ENCODE results near the gene KAT6B.
A peak's percentile ranks its signal among the peaks of the same experiment; 100 is the strongest.

The KAT6B gene

GRCh38 chr10:74957285-74957961 lies 131.0 kb downstream of the KAT6B start:
- DNase-seq: no peak

GRCh38 chr10:74958316-74958715 lies 131.9 kb downstream of the KAT6B start:
- DNase-seq: no peak

- DNase-seq: no peak
Measured at GRCh38 chr10:74960670-74961069, 134.3 kb downstream of the KAT6B start.

GRCh38 chr10:74962517-74962916 lies 136.1 kb downstream of the KAT6B start:
- no peak for DNase-seq

GRCh38 chr10:74963549-74963948 lies 137.1 kb downstream of the KAT6B start:
- DNase-seq: no peak

- DNase-seq: peak; percentile 25 to 82 (median 51)
Measured at GRCh38 chr10:74967911-74968666, 141.7 kb downstream of the KAT6B start.

GRCh38 chr10:74968667-74969061 lies 142.3 kb downstream of the KAT6B start:
- DNase-seq: peak in 2 of 3 experiments; percentile 24 to 82

- peak in 1 of 3 experiments; percentile 52 for DNase-seq
Measured at GRCh38 chr10:74969093-74969492, 142.7 kb downstream of the KAT6B start.

GRCh38 chr10:74969530-74969929 lies 143.1 kb downstream of the KAT6B start:
- no peak for DNase-seq

- no peak for DNase-seq
Measured at GRCh38 chr10:74973741-74974392, 147.5 kb downstream of the KAT6B start.

- DNase-seq: no peak
Measured at GRCh38 chr10:74975758-74976157, 149.4 kb downstream of the KAT6B start.

GRCh38 chr10:74976565-74976964 lies 150.2 kb downstream of the KAT6B start:
- DNase-seq: no peak

GRCh38 chr10:74977072-74977471 lies 150.7 kb downstream of the KAT6B start:
- no peak for DNase-seq

- DNase-seq: no peak
Measured at GRCh38 chr10:74977913-74978847, 151.8 kb downstream of the KAT6B start.

- no peak for DNase-seq
Measured at GRCh38 chr10:74981831-74982633, 155.6 kb downstream of the KAT6B start.

- DNase-seq: no peak
Measured at GRCh38 chr10:74982634-74982982, 156.2 kb downstream of the KAT6B start.

GRCh38 chr10:74983383-74983782 lies 157.0 kb downstream of the KAT6B start:
- DNase-seq: no peak

GRCh38 chr10:74987339-74988053 lies 161.1 kb downstream of the KAT6B start:
- DNase-seq: no peak

- DNase-seq: no peak
Measured at GRCh38 chr10:74988054-74988775, 161.8 kb downstream of the KAT6B start.

- peak; percentile 36 to 85 (median 45) for DNase-seq
Measured at GRCh38 chr10:74988832-74989561, 162.6 kb downstream of the KAT6B start.

All from NCI-H1417 (cell line).